Raji (cell line): ENCODE data around the gene THOP1.

Experiments used
- POLR2A ChIP-seq: IDR thresholded peaks from 2 replicates; pipeline ENCODE4 v1.6.1; 2011; ENCODE audit warnings: low read depth, low read length, control low read depth; ENCODE audit not compliant: insufficient read depth

The THOP1 gene

DNA sequence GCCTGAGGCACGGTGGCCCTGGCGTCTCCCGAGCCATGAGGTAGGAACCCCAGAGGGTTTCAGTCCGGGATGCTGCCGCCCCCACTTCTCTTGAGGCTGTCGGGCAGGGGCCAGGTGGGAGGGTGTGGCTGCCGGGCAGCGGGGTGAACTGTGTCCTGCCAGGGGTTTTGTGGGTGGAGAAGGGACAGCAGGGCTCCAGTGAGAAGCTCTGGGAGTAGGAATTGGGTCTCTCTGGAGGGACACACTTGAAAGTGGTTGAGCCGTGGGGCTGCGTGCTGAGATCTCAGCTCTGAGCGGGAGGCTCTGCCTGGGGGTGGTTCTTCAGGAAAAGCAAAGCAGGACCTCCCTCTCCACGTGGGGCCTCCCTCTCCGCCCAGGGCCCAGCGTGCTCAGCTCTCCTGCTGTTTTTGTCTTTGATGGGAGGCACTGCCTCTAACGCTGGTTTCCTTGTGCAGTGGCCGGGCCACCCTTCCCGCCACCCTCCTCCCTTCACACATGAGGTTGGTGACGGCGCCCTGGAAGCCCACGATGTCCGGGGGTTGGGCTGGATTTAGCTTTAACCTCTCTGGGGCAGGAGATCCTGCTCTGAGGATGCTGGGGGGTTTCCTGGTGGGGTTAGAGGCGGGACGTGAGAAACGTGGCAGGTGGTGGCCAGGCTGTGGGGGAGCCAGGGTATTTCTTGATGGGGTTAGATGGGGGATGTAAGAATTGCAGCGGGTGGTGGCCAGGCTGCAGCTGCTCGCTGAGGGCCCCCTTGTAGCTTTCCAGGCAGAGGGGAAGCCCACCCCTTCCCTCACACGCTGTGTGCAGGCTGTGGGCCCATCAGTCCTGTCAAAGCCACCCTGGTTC is 19.1 kb downstream of the THOP1 start:
- TF ChIP-seq POLR2A: no peak

DNA sequence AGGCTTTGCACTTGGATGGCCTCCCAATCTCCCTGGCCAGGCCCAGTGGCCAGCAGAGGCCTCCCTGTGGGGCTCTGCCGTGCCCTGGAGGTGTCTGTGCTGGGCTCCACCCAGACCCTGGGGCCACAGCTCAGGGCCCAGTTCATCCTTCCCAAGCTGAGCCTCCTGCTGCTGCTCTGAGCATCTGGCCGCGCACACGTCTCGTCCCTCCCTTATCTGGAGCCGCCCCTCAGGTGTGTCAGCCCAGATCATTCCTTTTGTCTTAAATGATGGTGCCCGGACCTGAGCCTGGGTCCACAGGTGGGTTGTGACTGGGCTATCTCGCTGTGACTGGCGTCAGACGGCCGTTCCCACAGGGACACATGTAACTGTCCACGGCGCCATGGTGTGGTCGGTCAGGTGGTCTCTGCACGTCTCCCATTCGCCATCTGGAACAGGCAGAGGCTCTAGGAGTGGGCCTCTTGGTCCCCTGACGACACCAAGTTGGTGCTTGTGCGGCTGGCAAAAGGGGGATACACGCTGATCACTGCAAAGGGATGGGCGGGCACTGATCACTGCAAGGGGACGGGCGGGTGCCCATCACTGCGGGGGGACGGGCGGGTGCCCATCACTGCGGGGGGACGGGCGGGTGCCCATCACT is 20.1 kb downstream of the THOP1 start:
- no peak for TF ChIP-seq POLR2A

DNA sequence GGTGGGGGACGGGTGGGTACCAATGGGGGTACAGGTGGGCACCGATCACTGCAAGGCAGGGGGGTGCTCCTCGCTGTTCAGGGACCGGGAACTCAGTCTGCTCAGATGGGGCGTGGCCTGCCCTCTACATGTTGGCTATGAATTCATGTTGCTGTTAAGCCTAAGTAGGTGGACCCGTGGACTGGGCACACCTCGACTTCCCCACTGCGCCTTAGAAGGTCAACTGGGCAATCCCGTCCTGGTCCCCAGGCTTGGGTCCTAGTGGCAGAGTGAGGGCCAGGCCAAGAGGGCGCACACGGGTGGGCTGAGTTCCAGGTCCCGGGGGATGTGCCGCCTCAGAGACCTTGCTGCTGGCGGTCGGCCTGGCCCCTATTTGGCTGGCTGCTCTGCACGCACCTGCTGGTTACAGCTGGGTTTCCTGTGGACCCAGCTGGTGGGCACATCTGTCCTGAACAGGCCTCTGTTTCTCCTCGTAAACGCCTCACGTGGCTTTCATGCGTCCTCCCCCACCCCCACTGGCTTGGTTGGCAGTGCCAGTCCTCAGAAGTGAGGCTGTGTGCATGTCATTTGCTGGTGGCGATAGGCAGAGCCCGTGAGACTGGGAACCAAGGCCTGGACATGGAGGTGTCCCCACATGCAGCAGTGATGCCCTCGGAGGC is 20.8 kb downstream of the THOP1 start:
- TF ChIP-seq POLR2A: no peak

GRCh38 chr19:2806736-2807378 is 21.6 kb downstream of the THOP1 start:
- no peak for TF ChIP-seq POLR2A

GRCh38 chr19:2807379-2808128 is 22.3 kb downstream of the THOP1 start:
- TF ChIP-seq POLR2A: no peak

DNA sequence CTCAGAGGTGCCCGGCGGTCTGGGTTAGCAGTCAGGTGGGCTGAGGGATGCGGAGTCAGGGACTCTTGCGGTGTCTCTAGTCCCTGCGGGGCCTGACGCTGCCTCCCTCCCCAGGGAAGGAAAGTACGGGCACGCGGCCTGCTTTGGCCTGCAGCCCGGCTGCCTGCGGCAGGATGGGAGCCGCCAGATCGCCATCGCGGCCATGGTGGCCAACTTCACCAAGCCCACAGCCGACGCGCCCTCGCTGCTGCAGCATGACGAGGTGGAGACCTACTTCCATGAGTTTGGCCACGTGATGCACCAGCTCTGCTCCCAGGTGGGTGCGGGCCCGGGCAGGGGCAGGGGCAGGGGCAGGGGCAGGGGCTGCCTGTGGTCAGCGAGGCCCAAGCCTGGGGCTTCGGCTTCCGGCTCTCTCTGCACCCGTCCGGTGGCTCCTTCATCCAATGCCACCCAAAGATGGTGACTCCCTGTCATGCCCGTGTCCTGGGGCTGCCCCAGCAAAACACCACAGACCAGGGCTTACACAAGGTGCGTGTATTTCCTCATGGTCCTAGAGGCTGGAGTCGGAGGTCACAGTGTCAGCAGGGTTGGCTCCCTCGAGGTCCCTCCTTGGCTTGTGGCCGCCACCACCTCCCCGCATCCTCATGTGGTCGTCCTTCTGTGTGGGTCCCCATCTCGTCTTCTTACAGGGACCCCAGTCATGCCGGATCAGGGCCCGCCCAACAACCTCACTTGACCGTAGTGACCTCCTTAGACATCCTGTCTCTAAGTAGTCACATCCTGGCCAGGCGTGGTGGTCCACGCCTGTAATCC is 23.0 kb downstream of the THOP1 start:
- no peak for TF ChIP-seq POLR2A

- no peak for TF ChIP-seq POLR2A
Measured at GRCh38 chr19:2809387-2810140, 24.3 kb downstream of the THOP1 start.

GRCh38 chr19:2810141-2811091 is 25.1 kb downstream of the THOP1 start:
- no peak for TF ChIP-seq POLR2A

DNA sequence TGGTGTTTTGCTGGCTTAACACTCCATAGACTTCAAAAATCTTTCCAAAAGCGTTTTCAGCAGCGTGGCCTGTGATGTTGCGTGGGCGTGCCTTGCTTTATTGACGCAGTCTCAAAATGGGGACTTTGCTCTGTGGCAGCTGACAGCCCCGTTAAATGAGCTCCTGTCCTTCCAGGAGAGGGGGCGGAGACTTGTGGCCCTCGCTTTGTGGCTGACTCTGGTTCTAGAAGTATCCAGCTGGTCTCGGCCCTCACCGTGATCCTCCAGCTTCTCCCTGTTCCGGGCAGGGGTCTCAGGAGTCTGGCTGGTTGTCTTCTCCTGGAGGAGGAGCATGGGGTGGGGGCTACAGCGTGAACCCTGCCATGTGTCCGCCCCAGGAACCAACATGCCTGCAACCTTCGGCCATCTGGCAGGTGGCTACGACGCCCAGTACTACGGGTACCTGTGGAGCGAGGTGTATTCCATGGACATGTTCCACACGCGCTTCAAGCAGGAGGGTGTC is 26.0 kb downstream of the THOP1 start:
- no peak for TF ChIP-seq POLR2A

DNA sequence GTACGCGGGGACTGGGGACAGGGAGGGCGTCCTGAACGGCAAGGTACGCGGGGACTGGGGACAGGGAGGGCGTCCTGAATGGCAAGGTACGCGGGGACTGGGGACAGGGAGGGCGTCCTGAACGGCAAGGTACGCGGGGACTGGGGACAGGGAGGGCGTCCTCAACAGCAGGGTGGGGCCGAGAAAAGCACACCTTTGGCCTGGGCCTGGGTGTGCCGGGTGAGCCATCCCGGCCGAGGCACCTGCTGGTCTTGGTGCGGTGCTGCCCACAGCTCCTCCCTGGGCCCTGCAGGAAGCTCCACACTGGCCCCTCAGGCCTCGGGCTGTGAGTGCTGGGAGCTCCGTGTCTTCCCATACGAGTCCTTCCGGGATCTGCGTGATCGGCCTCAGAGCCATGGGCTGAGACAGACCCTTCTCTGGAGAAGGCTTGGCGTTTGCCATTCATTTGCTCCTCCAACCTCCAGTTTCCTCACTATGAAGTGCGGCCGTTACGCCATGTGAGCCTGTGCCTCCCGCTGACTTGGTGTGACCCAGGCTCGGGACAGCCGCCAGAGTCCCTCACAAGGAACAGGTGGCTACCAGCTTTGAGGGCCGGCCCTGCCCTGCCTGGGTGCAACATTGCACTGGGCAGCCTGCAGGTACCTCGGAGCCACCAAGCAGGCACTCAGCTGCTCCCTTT is 26.6 kb downstream of the THOP1 start:
- TF ChIP-seq POLR2A: no peak

- no peak for TF ChIP-seq POLR2A
Measured at GRCh38 chr19:2812414-2813234, 27.3 kb downstream of the THOP1 start.
